OCI-LY1 (cell line): Measurements from ENCODE around the gene CRISPLD2.

Experiments used
- H2AFZ ChIP-seq: fragments of 200-600 bp; sonication (generic), shearing (Covaris generic); 2 replicates; pipeline ENCODE4 v1.6.0; 2014; ENCODE audit warnings: antibody characterized with exemption, mild to moderate bottlenecking, low read length
- H3F3A ChIP-seq: fragments of 200-600 bp; sonication (generic), shearing (Covaris generic); 2 replicates; pipeline ENCODE4 v1.6.0; 2014; ENCODE audit warnings: mild to moderate bottlenecking, antibody characterized with exemption, low read length, moderate library complexity; ENCODE audit not compliant: insufficient read depth
- H3K27ac ChIP-seq: fragments of 200-600 bp; sonication (generic); 2 replicates; pipeline ENCODE4 v1.5.1; 2014; ENCODE audit warnings: low read length, mixed run types, mild to moderate bottlenecking, low read depth; ENCODE audit not compliant: poor library complexity, severe bottlenecking
- H3K27me3 ChIP-seq: fragments of 200-600 bp; sonication (generic); 2 replicates; pipeline ENCODE4 v1.6.0; 2014; ENCODE audit warnings: antibody characterized with exemption, mild to moderate bottlenecking, low read length, moderate library complexity; ENCODE audit not compliant: insufficient read depth
- H3K36me3 ChIP-seq: fragments of 200-600 bp; sonication (generic); 2 replicates; pipeline ENCODE4 v1.6.1; 2014; ENCODE audit warnings: mild to moderate bottlenecking, antibody characterized with exemption, low read length, moderate library complexity, mixed read lengths; ENCODE audit not compliant: insufficient read depth
- H3K4me1 ChIP-seq: fragments of 200-600 bp; sonication (generic); 2 replicates; pipeline ENCODE4 v1.5.1; 2014; ENCODE audit warnings: mild to moderate bottlenecking, low read length, moderate library complexity; ENCODE audit not compliant: insufficient read depth, severe bottlenecking
- H3K4me2 ChIP-seq: fragments of 200-600 bp; sonication (generic), shearing (Covaris generic); 2 replicates; pipeline ENCODE4 v1.6.1; 2014; ENCODE audit warnings: low read length
- H3K4me3 ChIP-seq: fragments of 200-600 bp; sonication (generic); 2 replicates; pipeline ENCODE4 v1.5.1; 2014; ENCODE audit warnings: low read length, low read depth, mild to moderate bottlenecking, mixed read lengths; ENCODE audit not compliant: poor library complexity, severe bottlenecking
- H3K79me2 ChIP-seq: fragments of 200-600 bp; shearing (Covaris generic); 2 replicates; pipeline ENCODE4 v1.6.1; 2016; ENCODE audit warnings: mixed run types, low read length, mixed read lengths; ENCODE audit not compliant: insufficient read depth
- H3K9ac ChIP-seq: fragments of 200-600 bp; sonication (generic), shearing (Covaris generic); 2 replicates; pipeline ENCODE4 v1.6.1; 2014; ENCODE audit warnings: mild to moderate bottlenecking, low read length, mixed read lengths
- H3K9me2 ChIP-seq: fragments of 200-600 bp; sonication (generic), shearing (Covaris generic); 2 replicates; pipeline ENCODE4 v1.6.1; 2014; ENCODE audit warnings: low read depth, mild to moderate bottlenecking, low read length, mixed read lengths
- H3K9me3 ChIP-seq: fragments of 200-600 bp; shearing (Covaris generic); 2 replicates; pipeline ENCODE4 v1.6.1; 2014; ENCODE audit warnings: low read length, mixed read lengths
- H4K20me1 ChIP-seq: fragments of 200-600 bp; sonication (generic), shearing (Covaris generic); 2 replicates; pipeline ENCODE4 v1.6.0; 2016; ENCODE audit warnings: mild to moderate bottlenecking, low read length; ENCODE audit not compliant: insufficient read depth
- CTCF ChIP-seq: fragments of 200-600 bp; sonication (generic), shearing (Covaris generic); IDR thresholded peaks from 2 replicates; pipeline ENCODE4 v1.5.1; 2017; ENCODE audit warnings: mild to moderate bottlenecking, antibody characterized with exemption, low read length, moderate library complexity, mixed read lengths
- EZH2 ChIP-seq: fragments of 200-600 bp; sonication (generic), shearing (Covaris generic); IDR thresholded peaks from 2 replicates; pipeline ENCODE4 v1.8.0; 2017; ENCODE audit warnings: borderline replicate concordance, mixed run types, mild to moderate bottlenecking, antibody characterized with exemption, low read length, moderate library complexity, mixed read lengths

CRISPLD2 gene

DNA sequence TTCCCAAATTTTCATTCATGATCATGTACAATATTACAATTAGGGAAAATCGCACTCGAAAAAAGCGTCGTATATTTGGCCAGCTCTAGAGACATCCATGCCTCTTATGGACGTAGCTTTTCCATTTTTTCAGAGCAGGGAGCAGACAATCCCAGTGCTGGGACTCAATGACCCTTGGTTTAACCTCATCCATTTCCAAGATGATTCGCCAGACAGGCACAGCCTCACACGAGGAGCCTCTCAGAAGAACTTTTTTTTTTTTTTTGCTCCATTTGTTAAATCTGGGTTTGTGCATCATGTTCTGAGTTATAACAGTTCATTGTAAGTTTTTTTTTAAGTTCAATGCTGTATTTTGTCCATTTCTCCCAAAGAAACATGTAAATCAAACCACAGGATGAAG lies 99.5 kb downstream of the CRISPLD2 start:
- Histone ChIP-seq H3K9ac (no peak overlapping the region), H3K27me3 (peaks cover 5% of the 10 kb centered on the region; the same call in 1 of the 2 replicates), H3F3A (no peaks in the 10 kb centered on the region), H3K36me3 (no peaks in the 10 kb centered on the region), H3K79me2 (no peaks in the 10 kb centered on the region), H2AFZ (no peak overlapping the region), H3K27ac (no peak overlapping the region), H3K9me3 (no peaks in the 10 kb centered on the region), H3K4me2 (no peak overlapping the region), H3K4me1 (no peaks in the 10 kb centered on the region), H4K20me1 (no peaks in the 10 kb centered on the region), H3K9me2 (no peaks in the 10 kb centered on the region), H3K4me3 (no peak overlapping the region)
- TF ChIP-seq CTCF (no peak), EZH2 (no peak)

DNA sequence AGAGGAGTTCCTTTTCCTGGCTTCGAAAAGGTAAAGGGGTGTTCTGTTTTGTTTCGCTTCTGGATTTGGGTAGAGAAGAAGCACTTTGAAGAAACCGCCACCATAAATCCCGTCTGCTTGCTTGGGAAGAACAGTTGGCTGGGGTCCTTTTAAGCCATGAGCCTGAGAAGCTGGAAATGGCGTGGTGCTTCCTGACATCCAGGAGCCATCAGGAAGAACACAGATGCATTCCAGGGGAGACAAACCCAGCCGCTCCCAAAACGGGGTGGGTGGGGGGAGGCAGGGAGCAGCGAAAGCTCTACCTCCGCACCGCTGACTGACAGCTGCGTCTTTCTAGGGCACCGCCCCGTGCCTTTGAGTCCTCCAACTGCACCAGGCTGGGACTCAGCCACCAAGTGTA lies 99.9 kb downstream of the CRISPLD2 start:
- Histone ChIP-seq H4K20me1 (no peaks in the 10 kb centered on the region), H3K79me2 (no peaks in the 10 kb centered on the region), H2AFZ (no peak overlapping the region), H3K27ac (no peak overlapping the region), H3K4me2 (no peak overlapping the region), H3K9ac (no peak overlapping the region), H3K4me3 (no peak overlapping the region), H3K9me3 (no peaks in the 10 kb centered on the region), H3K27me3 (peaks cover 5% of the 10 kb centered on the region; the same call in 1 of the 2 replicates), H3F3A (no peaks in the 10 kb centered on the region), H3K36me3 (no peaks in the 10 kb centered on the region), H3K9me2 (no peaks in the 10 kb centered on the region), H3K4me1 (no peaks in the 10 kb centered on the region)
- TF ChIP-seq EZH2 (no peak), CTCF (no peak)

- Histone ChIP-seq H3F3A (no peaks in the 10 kb centered on the region), H3K36me3 (no peaks in the 10 kb centered on the region), H3K27me3 (peaks cover 5% of the 10 kb centered on the region; the same call in 1 of the 2 replicates), H3K79me2 (no peaks in the 10 kb centered on the region), H3K27ac (no peak overlapping the region), H3K9me3 (no peaks in the 10 kb centered on the region), H3K4me3 (no peak overlapping the region), H2AFZ (no peak overlapping the region), H3K9me2 (no peaks in the 10 kb centered on the region), H3K9ac (no peak overlapping the region), H3K4me1 (no peaks in the 10 kb centered on the region), H3K4me2 (no peak overlapping the region), H4K20me1 (no peaks in the 10 kb centered on the region)
- no peak for TF ChIP-seq EZH2
- TF ChIP-seq CTCF: no peak
Observed at GRCh38 chr16:84920333-84920732, 100.5 kb downstream of the CRISPLD2 start.
